ENCODE data around the gene SYNRG. TPM values are rescaled to one million over a fixed set of nuclear protein-coding genes. Genes with fewer than 3 reads are reported as not detected.

SYNRG gene
- total and polyA plus RNA-seq, 2 donors from 2014 or later: 8.6 to 47.0 TPM

- Histone ChIP-seq H3K27ac (ENCODE audit: low read depth in 2 of 2, low read length in 2 of 2) (no peak overlapping the region), H3K9me3 (ENCODE audit: control insufficient read depth in 2 of 3, insufficient read depth in 1 of 3, low read length in 3 of 3) (no peaks in the 10 kb centered on the region), H3K9ac (ENCODE audit: low read length in 3 of 3) (no peak overlapping the region), H3K36me3 (ENCODE audit: control insufficient read depth in 2 of 3, insufficient read depth in 3 of 3, low read length in 3 of 3) (peaks cover 2 to 6% (median 5%) of the 10 kb centered on the region in 3 donors), H3K27me3 (ENCODE audit: control insufficient read depth, insufficient read depth, low read length) (no peaks in the 10 kb centered on the region), H3K4me3 (ENCODE audit: low read length in 3 of 3) (no peak overlapping the region), H3K4me1 (ENCODE audit: control insufficient read depth in 2 of 3, insufficient read depth in 2 of 3, low read depth in 1 of 3, low read length in 3 of 3) (no peaks in the 10 kb centered on the region)
- FAIRE-seq (no peak), DNase-seq (no peak)
- no peak for TF ChIP-seq CTCF (IDR thresholded peaks at IDR 0.05; ENCODE audit: borderline replicate concordance, extremely low read depth, insufficient read depth)
- intact Hi-C loops (cut with DNase I): no loop called here
Observed at GRCh38 chr17:37481001-37481665, 128.1 kb downstream of the SYNRG start.

- H3K9me3 ChIP-seq (ENCODE audit: control insufficient read depth in 2 of 3, insufficient read depth in 1 of 3, low read length in 3 of 3): no peaks in the 10 kb centered on the region
Observed at GRCh38 chr17:37480427-37480826, 128.8 kb downstream of the SYNRG start.

GRCh38 chr17:37479025-37479424 lies 130.2 kb downstream of the SYNRG start:
- Histone ChIP-seq H3K27ac (ENCODE audit: low read depth in 2 of 2, low read length in 2 of 2) (no peak overlapping the region), H3K4me3 (ENCODE audit: low read length in 3 of 3) (no peak overlapping the region), H3K36me3 (ENCODE audit: control insufficient read depth in 2 of 3, insufficient read depth in 3 of 3, low read length in 3 of 3) (peaks cover 6 to 19% (median 15%) of the 10 kb centered on the region in 3 donors), H3K9me3 (ENCODE audit: control insufficient read depth in 2 of 3, insufficient read depth in 1 of 3, low read length in 3 of 3) (no peaks in the 10 kb centered on the region), H3K9ac (ENCODE audit: low read length in 3 of 3) (no peak overlapping the region), H3K4me1 (ENCODE audit: control insufficient read depth in 2 of 3, insufficient read depth in 2 of 3, low read depth in 1 of 3, low read length in 3 of 3) (no peaks in the 10 kb centered on the region), H3K27me3 (ENCODE audit: control insufficient read depth, insufficient read depth, low read length) (no peaks in the 10 kb centered on the region)
- DNase-seq: no peak
- no peak for TF ChIP-seq CTCF (IDR thresholded peaks at IDR 0.05; ENCODE audit: borderline replicate concordance, extremely low read depth, insufficient read depth)
- no peak for FAIRE-seq
- intact Hi-C loops (cut with DNase I): no loop called here

More at GRCh38 chr17:37480427-37480826, 128.8 kb downstream of the SYNRG start:
- H3K4me1 ChIP-seq (ENCODE audit: control insufficient read depth in 2 of 3, insufficient read depth in 2 of 3, low read depth in 1 of 3, low read length in 3 of 3): no peaks in the 10 kb centered on the region
- intact Hi-C loops (cut with DNase I): no loop called here
- DNase-seq (no peak), FAIRE-seq (no peak)
- no peak overlapping the region for H3K4me3 ChIP-seq (ENCODE audit: low read length in 3 of 3)
- H3K9ac ChIP-seq (ENCODE audit: low read length in 3 of 3): no peak overlapping the region
- H3K27ac ChIP-seq (ENCODE audit: low read depth in 2 of 2, low read length in 2 of 2): no peak overlapping the region
- no peak for TF ChIP-seq CTCF (IDR thresholded peaks at IDR 0.05; ENCODE audit: borderline replicate concordance, extremely low read depth, insufficient read depth)
- peaks cover 4 to 12% (median 10%) of the 10 kb centered on the region in 3 donors for H3K36me3 ChIP-seq (ENCODE audit: control insufficient read depth in 2 of 3, insufficient read depth in 3 of 3, low read length in 3 of 3)
- no peaks in the 10 kb centered on the region for H3K27me3 ChIP-seq (ENCODE audit: control insufficient read depth, insufficient read depth, low read length)

Measured in kidney (tissue), 14 donors.